ENCODE data around the gene OR51L1.

GRCh38 chr11:5046226-5046625 lies 51.6 kb downstream of the OR51L1 start, which contains the start of gene OR52J3:
- TF ChIP-seq CTCF (IDR thresholded peaks at IDR 0.05): no peak
- no peak for TF ChIP-seq POLR2AphosphoS5 (IDR thresholded peaks at IDR 0.05; ENCODE audit: low read depth, low read length)
- TF ChIP-seq REST (IDR thresholded peaks at IDR 0.05; ENCODE audit: insufficient read depth in 1 of 2, low read depth in 2 of 2, low read length in 1 of 2): no peak
- TF ChIP-seq SIN3A (IDR thresholded peaks at IDR 0.05; ENCODE audit: borderline replicate concordance, insufficient read depth, low read depth, low read length): no peak

Data from Panc1 (cell line).